HG03045 (cell line): ENCODE measurements around the gene PLOD3.
"Not testable (repeated sequence)": the region's sequence is repeated elsewhere in the genome, so short reads cannot be mapped to it uniquely, and the experiment has no call there.

ENCODE experiments used
- ATAC-seq: cut with Tn5 transposase; IDR thresholded peaks from one replicate; pipeline ENCODE4 v1.9.1; 2021; ENCODE audit warnings: mild to moderate bottlenecking, moderate library complexity; ENCODE audit not compliant: unreplicated experiment

PLOD3 gene, protein sequence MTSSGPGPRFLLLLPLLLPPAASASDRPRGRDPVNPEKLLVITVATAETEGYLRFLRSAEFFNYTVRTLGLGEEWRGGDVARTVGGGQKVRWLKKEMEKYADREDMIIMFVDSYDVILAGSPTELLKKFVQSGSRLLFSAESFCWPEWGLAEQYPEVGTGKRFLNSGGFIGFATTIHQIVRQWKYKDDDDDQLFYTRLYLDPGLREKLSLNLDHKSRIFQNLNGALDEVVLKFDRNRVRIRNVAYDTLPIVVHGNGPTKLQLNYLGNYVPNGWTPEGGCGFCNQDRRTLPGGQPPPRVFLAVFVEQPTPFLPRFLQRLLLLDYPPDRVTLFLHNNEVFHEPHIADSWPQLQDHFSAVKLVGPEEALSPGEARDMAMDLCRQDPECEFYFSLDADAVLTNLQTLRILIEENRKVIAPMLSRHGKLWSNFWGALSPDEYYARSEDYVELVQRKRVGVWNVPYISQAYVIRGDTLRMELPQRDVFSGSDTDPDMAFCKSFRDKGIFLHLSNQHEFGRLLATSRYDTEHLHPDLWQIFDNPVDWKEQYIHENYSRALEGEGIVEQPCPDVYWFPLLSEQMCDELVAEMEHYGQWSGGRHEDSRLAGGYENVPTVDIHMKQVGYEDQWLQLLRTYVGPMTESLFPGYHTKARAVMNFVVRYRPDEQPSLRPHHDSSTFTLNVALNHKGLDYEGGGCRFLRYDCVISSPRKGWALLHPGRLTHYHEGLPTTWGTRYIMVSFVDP

DNA sequence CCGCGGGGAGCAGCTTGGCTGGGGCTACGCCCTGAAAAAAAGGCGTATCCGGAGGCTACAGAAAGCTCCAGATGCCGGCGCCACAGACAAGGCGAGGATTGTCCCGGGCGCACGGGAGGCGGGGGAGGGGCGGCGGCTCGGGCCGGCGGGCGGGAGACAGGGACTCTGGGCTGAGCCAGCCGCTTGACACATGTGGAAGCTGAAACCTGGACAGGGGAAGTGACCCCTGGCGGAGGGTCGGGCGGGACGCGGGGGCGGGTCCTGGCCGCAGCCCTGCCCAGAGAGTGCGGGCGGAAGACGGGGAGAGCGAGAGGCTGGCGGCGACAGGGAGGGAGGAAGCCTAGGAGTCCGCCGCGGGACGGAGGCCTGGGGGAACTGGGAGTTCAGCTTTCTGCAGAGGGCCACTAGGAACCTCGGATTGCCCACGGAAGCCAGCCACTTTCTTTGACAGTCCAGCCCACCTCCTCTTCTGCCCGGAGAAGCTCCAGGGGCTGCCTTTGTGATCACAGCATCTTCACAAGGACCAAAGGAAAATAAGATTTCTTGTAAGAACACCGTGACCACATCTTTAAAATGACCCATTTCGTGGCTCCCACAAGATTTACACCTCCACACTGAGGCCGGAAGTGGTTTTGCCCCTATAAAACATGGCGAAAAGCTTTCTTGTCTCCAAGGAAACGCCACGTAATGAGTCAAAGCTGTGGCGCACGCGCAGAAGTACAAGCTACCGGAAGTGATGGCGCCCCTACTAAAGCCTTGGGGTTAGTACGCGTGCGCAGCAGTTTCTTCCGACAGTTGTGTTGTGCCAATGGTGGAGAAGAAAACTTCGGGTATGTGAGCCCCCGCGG is at the start of gene PLOD3, which contains the start of gene ZNHIT1:
Gene PLOD3, minus strand, starts transcription at position 194 of the 848 bp plus-strand sequence. CDS start 307 bp downstream, outside the sequence.
Gene ZNHIT1, plus strand, starts transcription at position 778 of the 848 bp plus-strand sequence. Its CDS starts 31 bp downstream, at position 809.
- ATAC-seq, result peak; percentile 62

DNA sequence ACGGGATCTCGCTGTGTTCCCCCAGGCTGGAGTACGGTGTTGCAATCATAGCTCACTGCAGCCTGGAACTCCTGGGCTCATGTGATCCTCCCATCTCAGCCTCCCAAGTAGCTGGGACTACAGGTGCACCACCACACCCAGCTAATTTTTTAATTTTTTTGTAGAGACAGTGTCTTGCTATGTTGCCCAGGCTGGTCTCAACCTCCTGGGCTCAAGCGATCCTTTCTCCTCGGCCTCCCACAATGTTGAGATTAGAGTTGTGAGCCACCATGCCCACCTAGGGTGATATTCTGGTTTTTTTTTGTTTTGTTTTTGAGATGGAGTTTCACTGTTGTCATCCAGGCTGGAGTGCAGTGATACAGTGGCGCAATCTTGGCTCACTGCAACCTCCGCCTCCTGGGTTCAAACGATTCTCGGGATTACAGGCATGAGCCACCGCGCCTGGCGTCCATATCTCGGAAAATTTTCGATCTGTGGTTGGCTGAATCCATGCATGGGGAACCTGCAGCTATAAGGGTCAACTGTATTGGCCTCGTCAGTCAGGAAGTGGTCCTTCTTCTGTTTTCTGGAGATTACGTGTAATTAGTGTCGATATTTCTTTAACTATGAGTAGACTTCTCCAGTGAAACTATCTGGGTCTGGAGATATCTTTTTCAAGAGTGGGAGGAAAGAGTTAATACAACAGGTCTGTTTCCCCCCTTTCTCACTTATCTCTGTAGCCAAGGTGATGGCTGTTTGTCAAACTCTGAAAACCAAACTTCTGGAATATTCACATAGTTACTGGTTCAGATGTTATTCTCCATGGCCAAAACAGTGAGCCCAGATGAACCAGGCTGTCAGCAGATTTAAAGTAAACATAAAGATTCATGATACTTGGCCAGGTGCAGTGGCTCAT is 48.5 kb upstream of the PLOD3 start:
- ATAC-seq, result no peak

DNA sequence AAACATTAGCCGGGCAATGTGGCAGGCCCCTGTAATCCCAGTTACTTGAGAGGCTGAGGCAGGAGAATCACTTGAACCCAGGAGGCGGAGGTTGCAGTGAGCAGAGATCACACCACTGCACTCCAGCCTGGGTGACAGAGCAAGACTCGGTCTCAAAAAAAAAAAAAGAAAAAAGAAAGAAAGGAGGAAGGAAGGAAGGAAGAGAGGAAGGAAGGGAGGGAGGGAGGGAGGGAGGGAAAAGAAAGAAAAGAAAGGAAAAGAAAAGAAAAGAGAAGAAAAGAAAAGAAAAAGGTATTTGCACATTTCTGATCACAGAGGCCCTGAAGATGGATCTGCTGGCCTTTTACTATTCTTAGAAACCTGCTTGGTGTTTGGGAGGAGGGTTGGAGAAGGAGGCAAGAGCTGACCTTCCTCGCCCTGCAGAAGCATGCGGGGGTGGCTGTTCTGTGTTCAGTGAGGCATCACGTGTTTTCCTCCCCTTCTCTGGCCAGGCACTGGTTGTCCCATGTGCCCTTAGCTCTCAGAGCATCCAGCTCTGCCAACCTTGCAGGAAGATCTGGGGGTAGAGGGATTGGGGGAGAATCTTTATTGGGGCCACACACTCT is 46.8 kb upstream of the PLOD3 start:
- ATAC-seq, result not testable (repeated sequence)

DNA sequence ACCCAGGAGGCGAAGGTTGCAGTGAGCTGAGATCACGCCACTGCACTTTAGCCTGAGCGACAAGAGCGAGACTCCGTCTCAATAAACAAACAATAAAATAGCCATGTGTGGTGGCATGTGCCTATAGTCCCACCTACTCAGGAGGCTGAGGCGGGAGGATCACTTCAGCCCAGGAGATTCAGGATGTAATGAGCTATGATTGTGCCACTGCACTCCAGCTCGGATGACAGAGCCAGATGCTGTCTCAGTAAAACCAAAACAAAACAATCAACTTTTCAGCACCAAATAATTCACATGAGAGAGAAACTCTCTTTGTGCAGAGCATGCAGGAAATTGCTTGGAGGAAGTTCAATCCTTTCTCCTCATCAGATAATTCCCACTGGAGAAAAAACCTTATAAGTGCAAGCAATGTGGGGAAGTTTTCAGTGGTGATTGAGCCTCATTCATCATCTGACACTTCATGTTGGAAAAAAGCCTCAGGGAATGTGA is 40.9 kb upstream of the PLOD3 start:
- no peak for ATAC-seq

DNA sequence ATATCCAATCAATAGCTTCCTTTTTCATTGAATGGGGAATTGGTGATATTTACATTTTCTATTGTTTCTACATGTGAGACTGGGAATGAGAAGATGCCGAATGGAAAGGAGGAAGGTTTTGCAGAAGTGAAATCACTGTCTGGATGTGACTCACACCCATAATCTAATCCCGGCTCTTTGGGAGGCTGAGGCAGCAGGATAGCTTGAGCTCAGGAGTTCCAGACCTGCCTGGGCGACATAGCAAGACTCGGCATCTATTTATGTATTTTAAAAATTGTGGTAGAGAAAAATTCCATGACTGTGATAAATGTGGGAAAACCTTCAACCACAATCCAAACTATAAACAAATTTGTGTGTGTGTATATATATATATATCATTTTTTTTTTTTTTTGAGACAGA is 38.4 kb upstream of the PLOD3 start:
- no peak for ATAC-seq

DNA sequence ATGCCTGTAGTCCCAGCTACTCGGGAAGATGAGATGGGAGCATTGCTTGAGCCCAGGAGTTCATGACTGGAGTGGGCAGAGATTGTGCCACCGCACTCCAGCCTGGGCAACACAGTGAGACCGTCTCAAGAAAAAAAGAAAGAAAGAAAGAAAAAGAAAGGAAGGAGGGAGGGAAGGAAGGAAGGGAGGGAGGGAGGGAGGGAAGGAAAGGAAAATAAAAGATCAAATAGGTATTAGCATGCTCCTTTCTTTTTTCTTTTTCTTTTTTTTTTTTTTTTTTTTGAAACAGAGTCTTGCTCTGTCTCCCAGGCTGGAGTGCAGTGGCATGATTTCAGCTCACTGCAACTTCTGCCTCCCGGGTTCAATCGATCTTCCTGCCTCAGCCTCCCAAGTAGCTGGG is 35.8 kb upstream of the PLOD3 start:
- ATAC-seq, result not testable (repeated sequence)

DNA sequence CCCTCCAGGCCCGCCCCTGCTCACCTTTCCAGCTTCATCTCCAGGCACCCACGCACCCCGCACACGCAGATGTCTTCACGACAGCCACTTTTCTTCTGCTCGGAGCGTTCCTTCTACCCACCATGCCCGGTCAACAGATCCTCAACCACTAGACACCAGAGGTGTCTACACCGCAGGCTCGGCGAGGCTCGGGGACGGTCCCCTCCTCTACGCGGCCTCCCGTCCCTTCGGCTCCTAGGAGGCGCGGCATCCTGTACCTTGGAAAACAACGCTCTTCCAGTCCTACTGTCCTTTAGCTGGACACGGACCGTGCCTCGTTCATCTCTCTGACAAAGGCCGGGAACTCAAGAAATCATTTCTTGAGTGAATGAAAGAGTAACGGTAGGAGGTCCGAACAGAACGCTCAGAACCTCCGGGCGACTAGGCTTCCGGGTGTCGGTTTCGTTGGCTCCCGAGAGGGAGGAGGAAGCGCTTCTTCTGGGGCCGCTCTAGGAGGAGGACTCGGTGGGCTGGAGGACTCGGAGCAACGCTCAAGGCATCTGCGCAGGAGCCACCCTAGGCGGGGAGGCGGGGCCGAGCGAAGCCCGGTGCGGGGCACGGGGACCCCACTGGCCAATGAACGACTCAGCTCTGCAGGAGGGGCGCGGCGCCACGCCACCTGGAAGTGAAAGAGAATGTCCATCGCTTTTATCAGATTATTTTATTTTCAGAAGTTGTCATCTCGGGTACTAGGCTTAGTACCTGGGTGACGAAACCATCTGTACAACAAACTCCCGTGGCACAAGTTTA is 34.7 kb upstream of the PLOD3 start:
- peak; percentile 97 for ATAC-seq

DNA sequence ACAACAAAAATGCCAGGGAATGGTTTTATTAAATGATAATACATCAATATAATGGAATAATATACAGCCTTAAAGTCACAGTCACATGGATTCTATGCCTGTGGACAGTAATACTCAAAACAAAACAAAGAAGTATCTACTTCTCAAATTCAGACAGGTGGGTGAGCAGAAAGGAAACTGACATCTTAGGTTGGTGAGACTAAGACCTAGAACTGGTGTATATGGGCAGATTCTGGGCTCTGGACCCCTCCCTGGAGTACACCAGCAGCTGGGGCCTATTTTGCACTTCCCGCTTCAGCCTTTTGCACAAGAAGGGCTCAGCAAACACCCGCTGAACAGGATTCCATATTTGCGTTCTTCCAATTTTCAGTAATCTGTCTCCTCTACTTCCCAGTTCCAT is 32.9 kb upstream of the PLOD3 start:
- ATAC-seq, result no peak

DNA sequence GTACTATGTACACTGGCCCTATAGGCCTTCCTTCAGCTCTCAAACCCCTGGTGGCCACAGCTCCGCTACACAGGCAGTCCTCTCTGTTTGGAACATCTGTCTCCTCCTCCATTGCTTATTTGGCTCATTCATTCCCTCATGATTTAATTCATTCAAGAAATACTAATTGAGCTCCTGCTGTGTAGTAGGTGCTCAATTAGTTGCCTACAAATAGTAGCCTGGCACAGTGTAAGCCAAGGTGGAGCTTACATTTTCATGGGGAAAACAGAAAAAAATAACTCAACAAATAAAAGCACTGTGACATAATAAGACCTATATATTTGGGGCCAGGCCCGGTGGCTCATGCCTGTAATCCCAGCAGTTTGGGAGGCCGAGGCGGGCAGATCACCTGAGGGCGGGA is 30.9 kb upstream of the PLOD3 start:
- no peak for ATAC-seq

DNA sequence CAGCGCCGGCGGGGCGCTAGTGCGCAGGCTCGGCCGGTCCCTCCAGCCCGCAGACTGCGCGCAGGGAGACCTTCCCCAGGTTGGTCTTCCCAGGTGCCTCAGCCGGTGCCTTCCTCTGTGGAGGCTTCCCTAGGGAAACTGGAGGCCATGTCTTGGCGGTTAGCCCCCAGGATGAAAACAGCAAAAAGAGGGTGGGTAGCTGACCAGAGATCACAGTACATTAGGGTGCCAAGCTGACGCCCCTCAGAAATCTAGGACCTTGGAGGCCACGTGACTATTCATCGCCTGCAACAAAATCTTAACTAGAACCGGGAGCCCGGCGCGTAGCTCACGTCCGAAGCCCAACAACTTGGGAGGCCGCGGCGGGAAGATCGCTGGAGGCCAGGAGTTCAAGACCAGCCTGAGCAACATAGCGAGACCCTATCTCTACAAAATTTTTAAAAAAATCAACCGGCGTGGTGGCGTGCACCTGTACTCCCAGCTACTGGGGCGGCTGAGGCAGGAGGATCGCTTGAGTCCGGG is 27.8 kb upstream of the PLOD3 start:
- no peak for ATAC-seq

DNA sequence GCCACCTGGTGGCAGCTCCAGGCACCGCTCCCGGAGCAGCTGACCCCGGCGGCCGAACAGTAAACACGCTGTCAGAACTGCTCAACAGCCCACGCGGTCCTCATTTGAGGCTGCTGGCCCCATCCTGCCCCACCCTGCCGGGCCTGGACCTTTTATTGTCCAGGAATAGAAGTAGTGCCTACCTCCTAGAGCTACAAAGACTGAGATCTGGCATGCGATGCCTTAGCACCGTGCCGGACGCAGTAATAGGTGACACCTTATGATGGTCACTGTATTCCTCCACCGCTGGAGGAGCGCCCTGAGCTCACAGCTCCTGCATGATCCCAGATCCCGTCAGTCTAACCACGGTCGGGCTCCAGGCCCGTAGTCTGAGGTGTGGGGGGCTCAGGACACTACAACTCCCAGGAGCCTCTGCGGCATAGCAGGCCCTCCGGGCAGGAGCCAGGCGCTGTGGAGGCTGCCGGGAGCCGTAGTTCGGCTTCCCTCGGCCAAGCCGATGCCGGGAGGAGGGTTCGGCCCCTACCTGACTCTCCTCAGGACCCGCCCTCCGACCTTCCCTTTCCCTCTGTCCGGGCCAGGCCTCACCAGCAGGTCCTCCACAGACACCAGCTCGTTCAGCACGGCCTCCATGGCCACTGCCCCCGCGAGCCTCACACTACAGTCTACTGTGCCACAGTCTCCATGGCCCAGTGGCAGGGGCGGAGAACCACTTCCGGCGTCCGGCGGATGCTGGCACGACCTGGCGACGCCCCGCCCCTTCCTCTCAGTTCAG is 27.2 kb upstream of the PLOD3 start, which contains the start of gene FIS1:
Gene FIS1, minus strand, starts transcription at position 707 of the 772 bp plus-strand sequence. Its CDS starts 77 bp downstream, at position 630.
- ATAC-seq, result peak; percentile 92

DNA sequence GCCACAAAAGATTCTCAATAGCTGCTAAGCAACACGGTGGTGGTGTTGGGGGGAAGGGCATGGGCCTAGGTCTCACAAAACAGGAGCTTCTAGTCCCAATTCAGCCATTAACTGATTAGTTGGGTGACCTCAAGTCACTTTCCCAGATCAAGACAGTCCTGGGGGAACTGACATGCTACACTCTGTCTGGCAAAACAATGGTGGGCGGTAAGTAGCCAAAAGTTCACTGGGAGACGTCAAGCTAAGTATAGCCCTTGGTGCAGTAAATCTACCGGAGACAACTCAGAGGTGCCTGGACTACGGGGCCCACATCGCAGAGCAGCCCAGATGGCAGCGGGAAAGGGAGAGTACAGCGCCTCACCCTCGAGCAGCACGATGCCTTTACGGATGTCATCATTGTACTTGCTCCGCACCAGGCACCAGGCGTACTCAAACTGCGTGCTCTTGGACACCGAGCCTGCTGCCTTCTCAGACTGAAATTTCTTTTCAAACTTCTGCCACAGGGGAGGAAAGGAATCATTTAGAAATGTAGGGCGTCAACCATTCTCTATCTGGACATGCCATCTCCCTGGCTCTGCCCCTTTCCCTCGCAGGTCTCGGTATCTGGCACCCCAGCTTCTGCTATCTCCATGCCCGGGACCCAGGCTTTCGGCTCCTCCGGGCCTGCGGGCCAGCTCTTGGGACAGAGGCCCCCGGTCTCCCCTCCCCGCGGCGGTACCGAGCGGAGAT is 26.4 kb upstream of the PLOD3 start:
- ATAC-seq, result no peak

DNA sequence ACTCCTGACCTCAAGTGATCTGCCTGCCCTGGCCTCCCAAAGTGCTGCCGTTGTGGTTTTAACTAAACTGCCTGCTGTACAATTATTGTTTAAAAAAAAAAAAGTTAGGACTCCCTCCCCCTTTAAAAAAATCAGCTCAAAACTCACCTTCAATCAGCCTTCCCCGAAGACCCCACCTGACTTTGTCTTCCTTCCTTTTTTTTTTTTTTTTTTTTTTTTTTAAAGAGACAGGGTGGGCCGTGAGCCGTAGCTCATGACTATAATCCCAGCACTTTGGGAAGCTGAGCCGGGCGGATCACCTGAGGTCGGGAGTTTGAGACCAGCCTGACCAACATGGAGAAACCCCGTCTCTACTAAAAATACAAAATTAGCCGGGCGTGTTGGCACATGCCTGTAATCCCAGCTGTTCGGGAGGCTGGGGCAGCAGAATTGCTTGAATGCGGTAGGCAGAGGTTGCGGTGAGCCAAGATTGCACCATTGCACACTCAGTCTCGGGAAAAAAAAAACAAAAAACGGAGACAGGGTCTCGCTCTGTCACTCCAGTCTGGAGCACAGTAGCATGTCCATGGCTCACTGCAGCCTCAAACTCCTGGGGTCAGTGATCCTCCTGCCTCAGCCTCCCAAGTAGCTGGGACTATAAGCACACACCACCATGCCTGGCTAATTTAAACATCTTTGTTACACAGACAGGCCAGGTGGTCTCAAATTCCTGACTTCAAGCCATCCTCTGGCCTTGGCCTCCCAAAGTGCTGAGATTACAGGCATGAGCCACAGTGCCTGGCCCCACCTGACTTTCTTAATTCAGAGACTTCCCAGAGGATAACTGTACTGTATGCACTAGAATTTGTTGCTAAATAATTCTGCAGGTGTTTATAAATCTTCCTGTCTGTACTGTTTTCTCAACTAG is 24.3 kb upstream of the PLOD3 start:
- ATAC-seq, result no peak

DNA sequence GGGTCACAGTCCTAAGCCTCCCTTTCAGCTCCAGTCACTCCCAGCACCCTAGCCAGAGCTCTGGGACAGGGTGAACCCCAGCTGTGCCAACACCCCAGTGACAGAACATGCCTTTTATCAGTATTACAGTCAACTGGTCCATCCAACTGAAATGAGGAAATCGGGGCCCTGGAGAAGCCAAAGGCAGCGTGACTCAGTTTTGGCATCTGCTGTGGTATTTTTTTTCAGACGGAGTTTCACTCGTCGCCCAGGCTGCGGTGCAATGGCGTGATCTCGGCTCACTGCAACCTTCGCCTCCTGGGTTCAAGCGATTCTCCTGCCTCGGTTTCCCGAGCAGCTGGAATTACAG is 23.6 kb upstream of the PLOD3 start:
- no peak for ATAC-seq

DNA sequence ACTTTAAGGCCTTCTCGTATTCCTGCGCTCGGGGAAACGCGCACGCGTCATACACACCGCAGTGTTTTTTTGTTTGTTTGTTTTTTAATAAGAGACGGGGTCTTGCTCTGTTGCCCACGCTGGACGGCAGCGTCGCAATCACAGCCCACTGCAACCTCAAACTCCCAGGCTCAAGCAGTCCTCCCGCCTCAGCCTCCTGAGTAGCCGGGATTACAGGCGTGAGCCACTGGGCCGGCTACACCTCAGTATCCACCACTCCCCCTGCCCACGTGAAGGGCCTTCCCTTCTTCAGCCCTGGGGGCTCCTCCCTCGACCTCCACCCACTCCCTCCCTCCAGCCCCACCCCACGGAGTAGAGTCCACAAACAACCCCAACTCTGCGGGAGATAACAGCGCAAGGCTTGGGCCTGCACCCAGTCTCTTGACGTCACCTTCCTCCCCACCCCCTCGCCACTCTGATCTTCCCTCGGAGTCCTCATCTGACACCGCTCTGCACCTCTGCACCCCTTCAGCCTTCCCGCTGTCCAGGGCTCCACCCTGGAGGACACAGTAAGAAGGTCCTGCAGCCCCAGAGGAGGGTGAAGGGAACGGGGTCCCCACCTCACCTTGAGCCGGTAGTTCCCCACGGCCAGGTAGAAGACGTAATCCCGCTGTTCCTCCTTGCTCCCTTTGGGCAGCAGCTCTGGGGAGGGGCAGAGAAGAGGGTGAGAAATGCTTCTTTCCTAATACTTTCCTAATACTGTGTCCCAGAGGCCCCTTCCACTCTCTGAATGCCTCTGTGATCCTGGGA is 23.0 kb upstream of the PLOD3 start:
- no peak for ATAC-seq

DNA sequence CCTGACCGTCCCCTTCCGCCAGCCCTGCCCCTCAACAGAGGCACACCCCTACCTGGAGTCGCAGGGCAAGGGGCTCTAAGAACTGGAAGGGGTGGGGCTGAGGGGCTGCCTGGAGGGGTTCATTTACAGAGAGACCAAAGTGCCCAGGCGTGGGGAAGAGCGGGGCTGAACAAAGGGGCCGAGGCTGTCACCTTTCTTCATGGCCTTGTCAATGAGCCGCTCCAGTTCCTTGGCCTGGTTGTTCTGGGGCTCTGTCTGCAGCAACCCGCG is 22.5 kb upstream of the PLOD3 start:
- no peak for ATAC-seq
